Pancreas (tissue), 10 donors: ENCODE results near the gene COCH. TPM values are rescaled to one million over a fixed set of nuclear protein-coding genes. Genes with fewer than 3 reads are reported as not detected.

Experiments used
- ATAC-seq, 4 donors: fragments of 200-7000 bp; cut with Tn5 transposase; one replicate each; pipeline versions ENCODE4 v1.8.0 to v1.9.1; 2020; ENCODE audit warnings: mild to moderate bottlenecking in 4 of 4, moderate library complexity in 4 of 4
- DNase-seq, 6 donors: peaks; one replicate each; pipeline ENCODE4 v3.0.0-alpha.2; 2020
- FAIRE-seq: peaks from 2 replicates; lab custom pipeline; 2012; peaks lifted over from hg19 to GRCh38; lab: Jason Lieb, UNC
- H3K27ac ChIP-seq, 4 donors: fragments of 200-600 bp; sonication (generic); 1 replicate in 3 of 4; 2 replicates in 1 of 4; pipeline versions ENCODE4 v1.5.0 to v1.8.0; 2020
- H3K27me3 ChIP-seq, 4 donors: fragments of 200-600 bp; one replicate each; pipeline ENCODE4 v1.8.0; 2021
- H3K36me3 ChIP-seq, 3 donors: fragments of 200-600 bp; sonication (generic) in 1 of 3; one replicate each; pipeline versions ENCODE4 v1.5.0 to v1.8.0; 2020 to 2021
- H3K4me1 ChIP-seq, 3 donors: fragments of 200-600 bp; one replicate each; pipeline ENCODE4 v1.8.0; 2021
- H3K4me3 ChIP-seq, 4 donors: fragments of 200-600 bp; sonication (generic) in 2 of 4; one replicate each; pipeline versions ENCODE4 v1.5.0 to v1.8.0; 2020 to 2021
- H3K9me3 ChIP-seq, 4 donors: fragments of 200-600 bp; one replicate each; pipeline ENCODE4 v1.8.0; 2021
- CTCF ChIP-seq, 4 donors: fragments of 200-600 bp; sonication (generic) in 3 of 4; IDR thresholded peaks; one replicate each; pipeline versions ENCODE4 v1.5.0 to v1.8.0; 2021; ENCODE audit warnings: antibody characterized with exemption in 4 of 4
- WGBS, 2 donors: extraction: QIAGEN DNeasy Blood & Tissue Kit; methylation state at CpG; one replicate each; pipeline ENCODE4 v1.1.7; 2013; 5-methylcytosine and 5-hydroxymethylcytosine counted together
- intact Hi-C, 3 donors: fragments of 100-400 bp; cut with DNase I; formaldehyde crosslinking; loops; one replicate each; pipeline versions ENCODE4 v1.11.1 to v1.14.2; 2022
- polyA plus RNA-seq, 2 donors: library from polyadenylated mRNA; stranded (reverse); fragments of 200-250 nt; gene quantifications; one replicate each; pipeline ENCODE4 v1.2.3, GENCODE V29; 2013
- total RNA-seq, 6 donors: library from RNA; stranded (reverse); fragmentation: NEBNext Ultra II Directional in 4 of 6; extraction: Animal tissue kit (Norgen Biotek cat#: 25700) in 4 of 6; gene quantifications; one replicate each; pipeline versions ENCODE4 v1.2.1 to v1.2.4, GENCODE V29; 2021 to 2023
- donor health status: healthy with polysubstance abuse.
- donor health status: DM: no; HTN: no; CAD: no; lungs with moderate emphysema.
- donor health status: DM: no; HTN: no; CAD: no.
- donor health status: control.
- donor health status: control.
- donor health status: Bipolar disorder and iron deficiency.
- donor health status: DM: yes; HTN: yes; CAD: no.
- donor health status: DM: no; HTN: no; CAD: no.
- donor health status: DM: no; HTN: no; CAD: no.
- donor health status: DM: yes; HTN: yes; CAD: no.

The COCH gene
- total and polyA plus RNA-seq, 8 donors, result 2.0 to 28.5 (median 6.2) TPM

DNA sequence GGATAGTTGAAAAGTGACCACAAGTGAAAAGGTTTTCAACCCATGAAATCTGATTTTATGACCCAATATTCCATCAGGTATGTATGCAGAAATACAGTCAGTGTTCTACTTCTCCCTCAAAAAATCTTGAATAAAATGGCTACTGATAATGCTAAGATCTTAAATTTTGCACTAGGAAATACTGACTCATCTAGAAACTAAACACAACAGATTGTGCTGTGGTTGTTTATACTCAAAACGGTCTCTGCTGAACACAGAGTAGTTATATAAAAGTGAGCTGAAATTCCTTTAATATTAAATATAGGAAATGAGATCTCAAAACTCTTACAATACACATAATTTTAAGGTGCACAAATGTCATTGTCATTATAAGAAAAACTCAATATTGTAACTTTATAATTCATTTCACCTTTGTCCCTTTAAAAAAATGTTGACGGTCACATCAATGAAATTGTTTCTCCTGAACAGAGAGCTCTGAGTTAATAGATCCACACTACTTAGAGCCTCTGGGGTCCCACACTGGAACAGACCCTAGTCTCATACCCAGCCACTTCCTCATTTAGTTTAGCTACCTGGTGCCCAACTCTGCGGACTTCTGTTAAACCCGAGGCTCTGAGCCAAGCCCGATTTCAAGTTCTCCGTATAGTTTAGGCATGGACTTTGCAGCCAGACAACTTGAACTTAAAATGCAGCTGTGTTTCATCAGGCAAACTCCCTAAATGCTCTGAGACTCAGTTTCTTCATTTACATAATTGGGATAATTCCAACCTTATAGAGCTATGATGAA lies 9.3 kb downstream of the COCH start:
- FAIRE-seq (no peak), DNase-seq (no peak), ATAC-seq (no peak)
- no peak for TF ChIP-seq CTCF (IDR thresholded peaks at IDR 0.05)
- H3K27ac ChIP-seq, result no peak overlapping the region
- no peaks in the 10 kb centered on the region for H3K36me3 ChIP-seq
- no peaks in the 10 kb centered on the region for H3K4me1 ChIP-seq
- no peaks in the 10 kb centered on the region for H3K9me3 ChIP-seq
- no peak overlapping the region for H3K4me3 ChIP-seq
- intact Hi-C loops, result no loop called here
- no peaks in the 10 kb centered on the region for H3K27me3 ChIP-seq
- 76 to 90% methylated on average over 6 of the region's 6 CpGs for WGBS, 2 donors

DNA sequence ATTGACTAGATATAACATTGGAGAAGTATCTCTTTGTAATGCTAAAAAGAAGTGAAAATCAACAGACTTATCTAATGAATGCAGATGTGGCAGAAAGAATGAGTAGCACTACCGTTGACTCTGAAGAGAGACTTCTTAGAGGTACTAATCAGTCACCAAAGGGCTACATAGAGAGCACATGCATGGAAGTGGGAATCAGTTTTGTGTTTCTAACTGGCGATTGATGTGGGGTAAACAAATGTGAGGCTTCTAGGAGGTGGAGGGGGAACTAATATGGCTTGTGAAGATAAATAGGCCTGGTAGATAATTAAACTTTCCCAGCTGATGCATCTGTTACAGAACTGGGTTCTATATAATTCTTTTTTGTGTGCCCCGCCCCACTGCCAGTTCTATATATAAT lies 10.5 kb downstream of the COCH start:
- no peak for ATAC-seq
- TF ChIP-seq CTCF (IDR thresholded peaks at IDR 0.05), result no peak
- WGBS, 2 donors, result 67 to 74% methylated on average over 3 of the region's 3 CpGs

GRCh38 chr14:30885840-30886740 lies 11.7 kb downstream of the COCH start:
- no peak overlapping the region for H3K4me3 ChIP-seq
- no peak for FAIRE-seq
- TF ChIP-seq CTCF (IDR thresholded peaks at IDR 0.05), result no peak
- no peaks in the 10 kb centered on the region for H3K36me3 ChIP-seq
- no peaks in the 10 kb centered on the region for H3K4me1 ChIP-seq
- H3K27me3 ChIP-seq, result no peaks in the 10 kb centered on the region
- H3K9me3 ChIP-seq, result no peaks in the 10 kb centered on the region
- intact Hi-C loops, result no loop called here
- peak in 1 of 4 donors; percentile 20 for ATAC-seq
- DNase-seq, result no peak
- 80 to 84% methylated on average over 7 of the region's 7 CpGs for WGBS, 2 donors
- H3K27ac ChIP-seq, result no peak overlapping the region

More for the DNA sequence above, 10.5 kb downstream of the COCH start:
- H3K27me3 ChIP-seq, result no peaks in the 10 kb centered on the region
- no peak overlapping the region for H3K27ac ChIP-seq
- FAIRE-seq (no peak), DNase-seq (no peak)
- intact Hi-C loops, result no loop called here
- H3K36me3 ChIP-seq, result no peaks in the 10 kb centered on the region
- no peaks in the 10 kb centered on the region for H3K4me1 ChIP-seq
- no peak overlapping the region for H3K4me3 ChIP-seq
- no peaks in the 10 kb centered on the region for H3K9me3 ChIP-seq

GRCh38 chr14:30888480-30889243 lies 14.3 kb downstream of the COCH start:
- Histone ChIP-seq H3K27ac (no peak overlapping the region), H3K4me3 (no peak overlapping the region), H3K4me1 (no peaks in the 10 kb centered on the region), H3K27me3 (no peaks in the 10 kb centered on the region), H3K9me3 (no peaks in the 10 kb centered on the region), H3K36me3 (no peaks in the 10 kb centered on the region)
- DNase-seq (no peak), FAIRE-seq (no peak), ATAC-seq (no peak)
- WGBS, 2 donors, result 94 to 97% methylated on average over 5 of the region's 5 CpGs
- no peak for TF ChIP-seq CTCF (IDR thresholded peaks at IDR 0.05)
- intact Hi-C loops, result no loop called here
